Smooth muscle cell (in vitro differentiated cells): Measurements from ENCODE around the gene TMEM45B. TPM values are rescaled to one million over a fixed set of nuclear protein-coding genes. Genes with fewer than 3 reads are reported as not detected.
"Not testable (repeated sequence)": the region's sequence is repeated elsewhere in the genome, so short reads cannot be mapped to it uniquely, and the experiment has no call there.

ENCODE experiments used
- DNase-seq: peaks from one replicate; lab custom pipeline; 2025; ENCODE audit not compliant: unreplicated experiment; lab: John Stamatoyannopoulos, UW
- H2AFZ ChIP-seq: fragments of 200-600 bp; sonication (generic); 2 replicates; pipeline ENCODE4 v1.6.0; 2016; ENCODE audit warnings: antibody characterized with exemption, low read depth, mild to moderate bottlenecking
- H3F3A ChIP-seq: fragments of 200-600 bp; sonication (generic); 2 replicates; pipeline ENCODE4 v1.6.0; 2017; ENCODE audit warnings: antibody characterized with exemption, low read depth
- H3K27ac ChIP-seq: fragments of 200-600 bp; sonication (generic); 2 replicates; pipeline ENCODE4 v1.5.1; 2016; ENCODE audit warnings: low read depth, mild to moderate bottlenecking
- H3K27me3 ChIP-seq: fragments of 200-600 bp; sonication (generic); 2 replicates; pipeline ENCODE4 v1.6.1; 2016; ENCODE audit warnings: low read depth, mild to moderate bottlenecking
- H3K36me3 ChIP-seq: fragments of 200-600 bp; sonication (generic); 2 replicates; pipeline ENCODE4 v1.5.1; 2016; ENCODE audit warnings: low read depth
- H3K4me1 ChIP-seq: fragments of 200-600 bp; sonication (generic); 2 replicates; pipeline ENCODE4 v1.5.1; 2016; ENCODE audit warnings: low read depth
- H3K4me2 ChIP-seq: fragments of 200-600 bp; sonication (generic); 2 replicates; pipeline ENCODE4 v1.6.0; 2016; ENCODE audit warnings: mild to moderate bottlenecking
- H3K4me3 ChIP-seq: fragments of 200-600 bp; sonication (generic); 2 replicates; pipeline ENCODE4 v1.5.1; 2016; ENCODE audit warnings: mild to moderate bottlenecking
- H3K79me2 ChIP-seq: fragments of 200-600 bp; sonication (generic); 2 replicates; pipeline ENCODE4 v1.6.0; 2016; ENCODE audit warnings: low read depth, mild to moderate bottlenecking
- H3K9ac ChIP-seq: fragments of 200-600 bp; sonication (generic); 2 replicates; pipeline ENCODE4 v1.6.0; 2016; ENCODE audit warnings: low read depth
- H3K9me3 ChIP-seq: fragments of 200-600 bp; sonication (generic); replicated peaks from 2 replicates; pipeline ENCODE4 v1.5.1; 2016; ENCODE audit warnings: low read depth
- H4K20me1 ChIP-seq: fragments of 200-600 bp; sonication (generic); 2 replicates; pipeline ENCODE4 v1.6.0; 2016; ENCODE audit warnings: low read depth
- WGBS: methylation state at CpG from one replicate; pipeline ENCODE4 v1.1.7; 2016; ENCODE audit warnings: low lambda C conversion rate; 5-methylcytosine and 5-hydroxymethylcytosine counted together
- polyA plus RNA-seq: library from polyadenylated mRNA; unstranded; fragments of >200 nt; fragmentation: Nextera tagmentation; extraction: Ambion mirVana; gene quantifications from 2 replicates; pipeline ENCODE4 v1.2.1, GENCODE V29; 2016
- total RNA-seq: library from RNA; depleted of rRNA; stranded (reverse); fragments of >200 nt; gene quantifications from 2 replicates; pipeline ENCODE4 v1.2.3, GENCODE V29; 2014
- TF ChIP-seq, protein P1 (sequence below): fragments of 200-600 bp; sonication (generic); IDR thresholded peaks from 2 replicates; pipeline ENCODE4 v1.5.1; 2017; ENCODE audit warnings: borderline replicate concordance, mild to moderate bottlenecking, antibody characterized with exemption; ENCODE audit not compliant: insufficient read depth, poor library complexity, severe bottlenecking

The TMEM45B gene
- total and polyA plus RNA-seq, 2 experiments from 2014 or later: 3.4 to 4.0 TPM

DNA sequence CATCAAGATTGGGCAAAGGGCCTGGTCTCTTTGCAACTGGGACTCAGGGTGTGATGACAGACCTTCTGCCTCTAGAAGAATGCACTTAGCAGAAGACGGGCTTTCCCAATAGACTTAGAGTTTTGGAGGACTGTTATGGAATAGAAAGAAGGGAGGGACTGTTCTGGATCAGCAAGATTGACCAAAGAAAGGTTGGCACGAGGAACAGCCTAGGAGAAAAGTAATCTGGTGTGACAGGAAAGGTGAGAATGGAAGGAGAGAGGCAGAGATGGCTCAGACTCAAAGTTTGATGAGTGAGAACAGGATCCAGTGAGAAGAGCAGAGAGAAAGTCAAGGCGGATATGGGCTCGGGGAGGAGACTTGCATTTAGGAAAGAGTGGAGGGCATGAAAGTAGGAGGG is 23.0 kb upstream of the TMEM45B start:
- Histone ChIP-seq H3K27me3 (peaks cover 22% of the 10 kb centered on the region), H2AFZ (no peak overlapping the region), H3K36me3 (no peaks in the 10 kb centered on the region), H3K9ac (no peak overlapping the region), H3K9me3 (no peaks in the 10 kb centered on the region), H3K4me2 (no peak overlapping the region), H3F3A (no peaks in the 10 kb centered on the region), H3K4me1 (no peaks in the 10 kb centered on the region), H4K20me1 (no peaks in the 10 kb centered on the region), H3K27ac (no peak overlapping the region), H3K4me3 (no peak overlapping the region), H3K79me2 (no peaks in the 10 kb centered on the region)
- DNase-seq: no peak
- TF ChIP-seq, protein P1, sequence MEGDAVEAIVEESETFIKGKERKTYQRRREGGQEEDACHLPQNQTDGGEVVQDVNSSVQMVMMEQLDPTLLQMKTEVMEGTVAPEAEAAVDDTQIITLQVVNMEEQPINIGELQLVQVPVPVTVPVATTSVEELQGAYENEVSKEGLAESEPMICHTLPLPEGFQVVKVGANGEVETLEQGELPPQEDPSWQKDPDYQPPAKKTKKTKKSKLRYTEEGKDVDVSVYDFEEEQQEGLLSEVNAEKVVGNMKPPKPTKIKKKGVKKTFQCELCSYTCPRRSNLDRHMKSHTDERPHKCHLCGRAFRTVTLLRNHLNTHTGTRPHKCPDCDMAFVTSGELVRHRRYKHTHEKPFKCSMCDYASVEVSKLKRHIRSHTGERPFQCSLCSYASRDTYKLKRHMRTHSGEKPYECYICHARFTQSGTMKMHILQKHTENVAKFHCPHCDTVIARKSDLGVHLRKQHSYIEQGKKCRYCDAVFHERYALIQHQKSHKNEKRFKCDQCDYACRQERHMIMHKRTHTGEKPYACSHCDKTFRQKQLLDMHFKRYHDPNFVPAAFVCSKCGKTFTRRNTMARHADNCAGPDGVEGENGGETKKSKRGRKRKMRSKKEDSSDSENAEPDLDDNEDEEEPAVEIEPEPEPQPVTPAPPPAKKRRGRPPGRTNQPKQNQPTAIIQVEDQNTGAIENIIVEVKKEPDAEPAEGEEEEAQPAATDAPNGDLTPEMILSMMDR: no peak
- WGBS: 72% methylated on average over 4 of the region's 4 CpGs

DNA sequence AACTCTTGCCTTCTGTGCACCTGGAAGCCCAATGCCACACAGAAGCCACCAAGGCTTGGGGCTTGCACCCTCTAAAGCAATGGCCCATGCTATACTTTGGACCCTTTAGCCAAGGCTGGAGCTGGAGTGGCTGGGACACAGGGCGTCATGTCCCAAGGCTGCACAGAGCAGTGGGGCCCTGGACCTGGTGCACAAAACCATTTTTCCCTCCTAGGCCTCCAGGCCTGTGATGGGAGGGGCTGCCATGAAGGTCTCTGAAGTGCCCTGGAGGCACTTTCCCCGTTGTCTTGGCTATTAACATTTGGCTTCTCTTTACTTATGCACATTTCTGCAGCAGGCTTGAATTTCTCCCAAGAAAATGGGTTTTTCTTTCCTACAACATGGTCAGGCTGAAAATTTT is 20.6 kb upstream of the TMEM45B start:
- Histone ChIP-seq H3K79me2 (no peaks in the 10 kb centered on the region), H3F3A (no peaks in the 10 kb centered on the region), H3K9ac (no peak overlapping the region), H3K36me3 (no peaks in the 10 kb centered on the region), H3K27me3 (peaks cover 15% of the 10 kb centered on the region), H3K4me1 (no peaks in the 10 kb centered on the region), H3K4me2 (no peak overlapping the region), H2AFZ (no peak overlapping the region), H3K9me3 (peaks cover 3% of the 10 kb centered on the region), H3K27ac (no peak overlapping the region), H4K20me1 (no peaks in the 10 kb centered on the region), H3K4me3 (no peak overlapping the region)
- 42% methylated on average over 2 of the region's 2 CpGs for WGBS
- DNase-seq: no peak
- TF ChIP-seq, protein P1: no peak

DNA sequence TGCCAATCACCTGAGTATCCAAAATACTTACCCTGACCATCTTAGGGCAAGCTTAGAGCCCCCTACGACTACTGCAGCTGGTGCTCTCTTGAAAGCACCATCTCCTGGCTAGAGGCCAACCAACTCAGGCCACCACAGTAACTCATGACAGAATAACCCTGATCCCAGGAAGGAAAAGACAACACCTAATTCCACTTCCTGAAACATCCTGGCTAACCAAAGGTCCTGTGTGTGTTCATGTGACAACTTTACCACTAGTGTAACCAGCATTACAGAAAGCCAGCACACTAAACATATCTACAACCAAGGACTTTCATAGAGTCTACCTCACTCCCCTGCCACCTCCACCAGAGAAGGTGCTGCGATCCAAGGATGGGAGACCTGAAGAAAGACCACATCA is 17.4 kb upstream of the TMEM45B start:
- no peaks in the 10 kb centered on the region for H3K36me3 ChIP-seq
- WGBS: 87% methylated on average over 2 of the region's 2 CpGs

DNA sequence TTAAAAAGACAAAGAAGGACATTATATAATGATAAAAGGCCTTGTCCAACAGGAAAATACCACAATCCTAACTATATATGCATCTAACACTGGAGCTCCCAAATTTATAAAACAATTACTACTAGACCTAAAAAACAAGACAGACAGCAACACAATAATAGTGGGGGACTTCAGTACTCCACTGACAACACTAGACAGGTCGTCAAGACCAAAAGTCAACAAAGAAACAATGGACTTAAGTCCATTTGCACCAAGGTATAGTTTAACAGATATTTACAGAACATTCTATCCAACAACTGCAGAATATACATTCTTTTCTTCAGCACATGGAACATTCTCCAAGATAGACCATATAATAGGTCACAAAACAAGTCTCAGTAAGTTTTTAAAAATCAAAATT is 15.5 kb upstream of the TMEM45B start:
- not testable (repeated sequence) for H3K4me3 ChIP-seq

More for the DNA sequence above, 17.4 kb upstream of the TMEM45B start:
- no peak overlapping the region for H3K9ac ChIP-seq
- H3F3A ChIP-seq: no peaks in the 10 kb centered on the region
- no peaks in the 10 kb centered on the region for H4K20me1 ChIP-seq
- TF ChIP-seq, protein P1: no peak
- no peak overlapping the region for H3K4me3 ChIP-seq
- no peaks in the 10 kb centered on the region for H3K79me2 ChIP-seq
- no peak overlapping the region for H3K4me2 ChIP-seq
- no peaks in the 10 kb centered on the region for H3K4me1 ChIP-seq
- H3K27me3 ChIP-seq: no peaks in the 10 kb centered on the region
- H3K27ac ChIP-seq: no peak overlapping the region
- DNase-seq: no peak
- no peak overlapping the region for H2AFZ ChIP-seq
- H3K9me3 ChIP-seq: peaks cover 4% of the 10 kb centered on the region

More for the DNA sequence above, 15.5 kb upstream of the TMEM45B start:
- not testable (repeated sequence) for H4K20me1 ChIP-seq, H3K79me2 ChIP-seq, H3K9ac ChIP-seq, H3K27ac ChIP-seq, DNase-seq, H3K9me3 ChIP-seq, H3F3A ChIP-seq, H3K27me3 ChIP-seq, H3K36me3 ChIP-seq, H3K4me2 ChIP-seq, H2AFZ ChIP-seq, H3K4me1 ChIP-seq
- 59% methylated on average over 1 of the region's 1 CpG for WGBS
